ENCODE results near the gene STXBP5. TPM values are rescaled to one million over a fixed set of nuclear protein-coding genes. Genes with fewer than 3 reads are reported as not detected.

STXBP5 gene
- polyA plus RNA-seq, 1 of the 3 experiments (the other 2 are of a cell fraction): 9.9 TPM

DNA sequence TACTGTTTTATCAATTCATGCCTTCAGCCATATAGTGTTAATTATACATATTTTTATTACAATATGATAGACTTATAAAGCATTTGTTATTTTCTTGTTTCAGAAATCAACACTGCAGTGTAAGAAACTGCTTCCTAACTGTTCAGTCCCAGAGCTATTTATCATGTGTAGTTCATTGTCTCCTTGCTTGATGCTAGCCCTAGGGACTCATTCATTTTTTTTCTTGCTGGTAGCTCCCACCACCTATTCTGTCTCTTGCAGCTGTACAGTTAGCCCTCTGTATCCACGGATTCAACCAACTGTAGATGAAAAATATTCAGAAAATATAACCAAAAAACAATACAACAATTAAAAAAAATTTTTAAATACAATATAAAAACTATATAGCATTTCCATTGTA is 121.3 kb downstream of the STXBP5 start:
- H3K79me2 ChIP-seq (ENCODE audit: insufficient read depth): peaks cover 2% of the 10 kb centered on the region; the same call in 1 of the 2 replicates
- TF ChIP-seq FOXJ3 (CRISPR knock-in tag; IDR thresholded peaks at IDR 0.05): no peak
- no peak for TF ChIP-seq RFX5 (IDR thresholded peaks at IDR 0.05; ENCODE audit: low read length)
- TF ChIP-seq CTCF (IDR thresholded peaks at IDR 0.05): no peak
- TF ChIP-seq REST (IDR thresholded peaks at IDR 0.05; ENCODE audit: low read depth, low read length): no peak
- no peak for TF ChIP-seq TCF12 (IDR thresholded peaks at IDR 0.05)
- no peak for TF ChIP-seq NRF1 (IDR thresholded peaks at IDR 0.05; ENCODE audit: low read depth, low read length)
- TF ChIP-seq RXRA (IDR thresholded peaks at IDR 0.05; ENCODE audit: borderline replicate concordance, low read depth): no peak
- no peak for TF ChIP-seq CHD2 (IDR thresholded peaks at IDR 0.05; ENCODE audit: low read length, partially characterized antibody)
- no peak for TF ChIP-seq PBX3 (IDR thresholded peaks at IDR 0.05)
- TF ChIP-seq JUND (IDR thresholded peaks at IDR 0.05): no peak
- TF ChIP-seq, protein P1, sequence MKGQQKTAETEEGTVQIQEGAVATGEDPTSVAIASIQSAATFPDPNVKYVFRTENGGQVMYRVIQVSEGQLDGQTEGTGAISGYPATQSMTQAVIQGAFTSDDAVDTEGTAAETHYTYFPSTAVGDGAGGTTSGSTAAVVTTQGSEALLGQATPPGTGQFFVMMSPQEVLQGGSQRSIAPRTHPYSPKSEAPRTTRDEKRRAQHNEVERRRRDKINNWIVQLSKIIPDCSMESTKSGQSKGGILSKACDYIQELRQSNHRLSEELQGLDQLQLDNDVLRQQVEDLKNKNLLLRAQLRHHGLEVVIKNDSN (IDR thresholded peaks at IDR 0.05; ENCODE audit: borderline replicate concordance, low read depth): no peak
- TF ChIP-seq YY1 (IDR thresholded peaks at IDR 0.05; ENCODE audit: low read depth): no peak
- H3F3A ChIP-seq (replicated peaks; ENCODE audit: insufficient read depth): no peaks in the 10 kb centered on the region
- 98% methylated on average over 1 of the region's 1 CpG for WGBS (ENCODE audit: low lambda C conversion rate)
- CTCF ChIA-PET: no interaction called here
- no peaks in the 10 kb centered on the region for H3K27me3 ChIP-seq (ENCODE audit: insufficient read depth)
- H3K36me3 ChIP-seq (replicated peaks in 1 of 2; ENCODE audit: control insufficient read depth in 1 of 2, insufficient read depth in 2 of 2, low read length in 1 of 2): peaks cover 58 to 59% of the 10 kb centered on the region in 2 experiments
- no peak overlapping the region for H3K9ac ChIP-seq
- H3K27ac ChIP-seq (ENCODE audit: low read depth in 2 of 2, low read length in 1 of 2): no peak overlapping the region
- DNase-seq: no peak
- POLR2A ChIA-PET: no interaction called here
- H3K4me2 ChIP-seq: no peak overlapping the region
- no peaks in the 10 kb centered on the region for H3K9me3 ChIP-seq
- no peaks in the 10 kb centered on the region for H4K20me1 ChIP-seq (ENCODE audit: insufficient read depth)
- no peaks in the 10 kb centered on the region for H3K4me1 ChIP-seq (ENCODE audit: control insufficient read depth in 1 of 2, insufficient read depth in 2 of 2, low read depth in 1 of 2, low read length in 1 of 2)
- no peak overlapping the region for H2AFZ ChIP-seq (ENCODE audit: low read depth)
- H3K4me3 ChIP-seq (ENCODE audit: low read depth in 2 of 2, low read length in 1 of 2): no peak overlapping the region
- no peaks in the 10 kb centered on the region for H3K9me2 ChIP-seq

Data from SK-N-SH (cell line).